ENCODE measurements around the gene TMSB4X. TPM values are rescaled to one million over a fixed set of nuclear protein-coding genes. Genes with fewer than 3 reads are reported as not detected.

The TMSB4X gene
- total RNA-seq, 1 donor from 2014 or later = 3,119 TPM

GRCh38 chrX:12954981-12955380 lies 19.9 kb upstream of the TMSB4X start:
- H3K27ac ChIP-seq = peak overlapping the region; percentile 72

DNA sequence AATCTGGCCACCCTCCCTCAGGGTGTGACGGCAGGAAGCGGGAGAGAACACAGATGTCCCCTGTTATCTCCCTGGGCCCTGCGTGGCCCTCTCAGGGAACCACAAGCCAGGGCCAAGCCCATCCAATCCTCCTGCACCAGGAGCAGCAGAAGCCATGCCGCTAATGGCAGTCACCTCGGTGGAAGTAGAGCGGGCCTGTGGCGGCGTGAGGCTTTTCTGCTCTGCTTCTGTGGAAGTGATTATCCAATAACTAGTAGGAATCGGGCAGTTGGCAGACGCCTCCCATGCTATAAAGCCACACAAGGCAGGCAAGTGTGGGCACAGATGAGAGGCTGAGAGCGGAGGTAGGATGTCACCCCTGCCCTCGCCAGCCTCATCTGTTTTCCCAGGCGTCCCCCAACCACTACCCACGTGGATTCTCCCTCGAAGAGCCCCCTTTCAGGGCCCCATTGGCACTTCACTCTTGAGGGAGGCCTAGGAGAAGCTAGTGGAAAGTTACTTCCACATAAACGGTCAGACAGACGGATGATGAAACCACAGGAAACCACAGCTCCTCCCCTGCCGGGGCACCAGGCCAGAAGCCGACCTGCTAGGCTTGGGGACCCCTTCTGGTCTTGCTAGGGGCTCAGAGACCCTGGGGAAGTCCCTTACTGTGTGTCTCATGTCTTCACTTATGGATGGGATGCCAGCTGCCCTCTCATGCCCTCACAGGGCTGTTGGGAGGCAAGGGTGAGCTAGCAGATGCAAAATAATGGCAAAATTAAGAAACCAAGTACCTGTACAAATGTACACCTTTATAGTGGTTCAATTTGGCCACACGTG lies 18.8 kb upstream of the TMSB4X start:
- peak overlapping the region; percentile 72 for H3K27ac ChIP-seq
- no peak for DNase-seq (ENCODE audit: extremely low spot score in 2 of 2)
- no peak overlapping the region for H3K4me3 ChIP-seq
- intact Hi-C loops (cut with DNase I) = no loop called here
- H3K9me3 ChIP-seq = no peaks in the 10 kb centered on the region
- H3K4me1 ChIP-seq = peaks cover 19% of the 10 kb centered on the region
- H3K27me3 ChIP-seq = no peaks in the 10 kb centered on the region
- no peaks in the 10 kb centered on the region for H3K36me3 ChIP-seq
- TF ChIP-seq CTCF (IDR thresholded peaks at IDR 0.05) (no peak), POLR2AphosphoS5 (IDR thresholded peaks at IDR 0.05; ENCODE audit: insufficient read depth in 1 of 2, low read depth in 1 of 2) (peak in 1 of 2 donors; percentile 57)

More at GRCh38 chrX:12954981-12955380, 19.9 kb upstream of the TMSB4X start:
- Histone ChIP-seq H3K36me3 (no peaks in the 10 kb centered on the region), H3K4me3 (no peak overlapping the region), H3K4me1 (peaks cover 19% of the 10 kb centered on the region), H3K27me3 (no peaks in the 10 kb centered on the region), H3K9me3 (no peaks in the 10 kb centered on the region)
- DNase-seq (ENCODE audit: extremely low spot score in 2 of 2) = no peak
- TF ChIP-seq CTCF (IDR thresholded peaks at IDR 0.05) (no peak), POLR2A (IDR thresholded peaks at IDR 0.05) (no peak), POLR2AphosphoS5 (IDR thresholded peaks at IDR 0.05; ENCODE audit: insufficient read depth in 1 of 2, low read depth in 1 of 2) (no peak)
- intact Hi-C loops (cut with DNase I) = no loop called here

DNA sequence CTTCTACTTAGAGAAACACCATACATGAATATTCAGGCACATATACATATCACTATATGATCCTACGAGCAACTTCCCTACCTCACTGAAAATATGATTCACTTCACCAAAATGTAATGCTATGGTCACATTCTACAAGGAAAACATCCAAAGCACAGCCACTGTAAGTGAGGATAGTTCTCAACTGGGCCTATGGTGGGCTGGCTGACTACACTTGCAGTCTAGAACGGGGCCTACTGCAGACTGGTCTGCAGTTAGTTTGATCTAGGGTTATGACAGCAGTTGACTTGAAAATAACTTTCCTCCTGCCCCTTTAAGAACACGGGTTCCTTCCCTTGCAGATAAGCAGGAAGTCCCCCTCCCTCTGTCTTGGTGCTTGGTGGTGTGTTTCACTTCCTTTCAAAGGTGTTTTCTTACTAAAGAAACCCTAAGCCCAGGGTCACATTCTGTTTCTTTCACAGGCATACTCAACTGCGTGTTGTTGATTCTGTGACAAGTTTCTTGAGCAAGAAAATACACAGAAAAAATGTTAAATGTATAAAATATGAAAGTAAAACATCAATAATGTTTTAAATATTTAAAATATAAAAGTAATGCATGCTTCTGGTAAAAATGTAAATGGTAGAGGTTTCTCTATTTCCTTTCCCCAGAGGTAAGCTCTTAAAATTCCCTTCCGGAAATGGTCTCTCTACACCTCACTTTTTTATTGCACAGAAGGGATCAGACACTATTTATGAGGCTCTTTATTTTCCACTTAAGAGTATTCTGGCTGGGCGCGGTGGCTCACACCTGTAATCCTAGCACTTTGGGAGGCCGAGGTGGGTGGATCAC lies 18.0 kb upstream of the TMSB4X start:
- intact Hi-C loops (cut with DNase I) = no loop called here
- no peak overlapping the region for H3K4me3 ChIP-seq

DNA sequence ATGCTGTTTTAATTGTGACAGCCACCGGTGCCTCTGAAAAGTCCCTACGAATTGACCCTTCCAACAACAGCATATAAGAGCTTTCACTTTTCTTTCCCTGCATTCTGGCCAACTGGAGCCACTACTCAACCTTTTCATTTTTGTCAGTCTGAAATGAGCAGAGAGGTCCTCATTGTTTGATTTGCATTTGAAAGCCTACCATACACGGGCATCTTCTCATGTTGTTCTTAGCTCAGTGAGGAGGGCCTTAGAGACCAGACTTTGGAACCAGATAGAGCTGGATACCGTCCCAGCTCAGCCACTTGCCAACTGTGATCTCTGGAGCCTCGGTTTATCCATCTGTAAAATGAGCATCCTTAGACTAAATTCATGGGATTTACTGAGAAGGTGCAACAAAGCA lies 16.9 kb upstream of the TMSB4X start:
- Histone ChIP-seq H3K27ac (no peak overlapping the region), H3K4me1 (peaks cover 24% of the 10 kb centered on the region), H3K27me3 (no peaks in the 10 kb centered on the region), H3K9me3 (no peaks in the 10 kb centered on the region), H3K36me3 (no peaks in the 10 kb centered on the region), H3K4me3 (no peak overlapping the region)
- intact Hi-C loops (cut with DNase I) = no loop called here
- no peak for TF ChIP-seq POLR2A (IDR thresholded peaks at IDR 0.05)
- no peak for TF ChIP-seq POLR2AphosphoS5 (IDR thresholded peaks at IDR 0.05; ENCODE audit: insufficient read depth in 1 of 2, low read depth in 1 of 2)
- TF ChIP-seq CTCF (IDR thresholded peaks at IDR 0.05) = no peak
- no peak for DNase-seq (ENCODE audit: extremely low spot score in 2 of 2)

More for the DNA sequence above, 18.0 kb upstream of the TMSB4X start:
- Histone ChIP-seq H3K36me3 (no peaks in the 10 kb centered on the region), H3K27ac (peak overlapping the region; percentile 72), H3K9me3 (no peaks in the 10 kb centered on the region), H3K27me3 (no peaks in the 10 kb centered on the region), H3K4me1 (peaks cover 24% of the 10 kb centered on the region)
- TF ChIP-seq POLR2A (IDR thresholded peaks at IDR 0.05) (no peak), CTCF (IDR thresholded peaks at IDR 0.05) (no peak), POLR2AphosphoS5 (IDR thresholded peaks at IDR 0.05; ENCODE audit: insufficient read depth in 1 of 2, low read depth in 1 of 2) (no peak)
- DNase-seq (ENCODE audit: extremely low spot score in 2 of 2) = no peak
